ENCODE results near the gene DLEC1.

DLEC1 gene

GRCh38 chr3:38139191-38139590 is 100.2 kb downstream of the DLEC1 start:
- no peak; the same call in 2 of the 3 replicates for ATAC-seq
- TF ChIP-seq ZNF565 (CRISPR knock-in tag; conservative IDR thresholded peaks at IDR 0.05; ENCODE audit: low read depth) (no peak), GLIS3 (CRISPR knock-in tag; IDR thresholded peaks at IDR 0.05) (no peak), BACH2 (CRISPR knock-in tag; IDR thresholded peaks at IDR 0.05; ENCODE audit: borderline replicate concordance) (no peak), CREB5 (CRISPR knock-in tag; IDR thresholded peaks at IDR 0.05; ENCODE audit: low read depth) (no peak), TCF4 (CRISPR knock-in tag; IDR thresholded peaks at IDR 0.05; ENCODE audit: borderline replicate concordance) (no peak), PATZ1 (CRISPR knock-in tag; IDR thresholded peaks at IDR 0.05; ENCODE audit: borderline replicate concordance) (no peak), ARNTL (CRISPR knock-in tag; IDR thresholded peaks at IDR 0.05; ENCODE audit: borderline replicate concordance, low read depth) (no peak), ZFP3 (CRISPR knock-in tag; IDR thresholded peaks at IDR 0.05) (no peak), ZC3H10 (CRISPR knock-in tag; IDR thresholded peaks at IDR 0.05) (no peak), ZNF8 (CRISPR knock-in tag; IDR thresholded peaks at IDR 0.05) (no peak), RARB (CRISPR knock-in tag; IDR thresholded peaks at IDR 0.05) (no peak), TSHZ2 (CRISPR knock-in tag; IDR thresholded peaks at IDR 0.05) (no peak), SNAI2 (CRISPR knock-in tag; IDR thresholded peaks at IDR 0.05) (no peak), POU6F1 (CRISPR knock-in tag; IDR thresholded peaks at IDR 0.05; ENCODE audit: borderline replicate concordance, low read depth) (no peak), CSDC2 (CRISPR knock-in tag; IDR thresholded peaks at IDR 0.05) (no peak), OSR1 (CRISPR knock-in tag; IDR thresholded peaks at IDR 0.05) (no peak), TOX (CRISPR knock-in tag; IDR thresholded peaks at IDR 0.05; ENCODE audit: borderline replicate concordance) (no peak), CSRNP3 (CRISPR knock-in tag; IDR thresholded peaks at IDR 0.05) (no peak)

GRCh38 chr3:38139652-38140051 is 100.6 kb downstream of the DLEC1 start:
- no peak for ATAC-seq
- TF ChIP-seq SNAI2 (CRISPR knock-in tag; IDR thresholded peaks at IDR 0.05) (no peak), ISL1 (CRISPR knock-in tag; IDR thresholded peaks at IDR 0.05) (no peak)

GRCh38 chr3:38140326-38141172 is 101.5 kb downstream of the DLEC1 start:
- no peak for ATAC-seq
- TF ChIP-seq RARB (CRISPR knock-in tag; IDR thresholded peaks at IDR 0.05) = no peak
- no peak for TF ChIP-seq CSRNP3 (CRISPR knock-in tag; IDR thresholded peaks at IDR 0.05)
- TF ChIP-seq TSHZ2 (CRISPR knock-in tag; IDR thresholded peaks at IDR 0.05) = no peak
- no peak for TF ChIP-seq PPARA (CRISPR knock-in tag; IDR thresholded peaks at IDR 0.05; ENCODE audit: borderline replicate concordance)
- TF ChIP-seq CSDC2 (CRISPR knock-in tag; IDR thresholded peaks at IDR 0.05) = no peak
- TF ChIP-seq ZNF8 (CRISPR knock-in tag; IDR thresholded peaks at IDR 0.05) = no peak
- no peak for TF ChIP-seq ISL1 (CRISPR knock-in tag; IDR thresholded peaks at IDR 0.05)
- TF ChIP-seq SNAI2 (CRISPR knock-in tag; IDR thresholded peaks at IDR 0.05) = no peak
- TF ChIP-seq PATZ1 (CRISPR knock-in tag; IDR thresholded peaks at IDR 0.05; ENCODE audit: borderline replicate concordance) = no peak

All from SK-N-SH treated with all-trans-retinoic acid at 6 μM for 48 hours (cell line).